Measurements from ENCODE around the gene CGB2. TPM values are rescaled to one million over a fixed set of nuclear protein-coding genes. Genes with fewer than 3 reads are reported as not detected.
A peak's percentile ranks its signal among the peaks of the same experiment; 100 is the strongest.

The CGB2 gene
- total RNA-seq, 3 donors from 2014 or later (not counting 1 experiment from before 2014, with no cell fraction given) = not detected

GRCh38 chr19:49019242-49019932 lies 12.3 kb upstream of the CGB2 start:
- Mint-ChIP-seq H3K36me3 (no peaks in the 10 kb centered on the region), H3K27me3 (ENCODE audit: low read depth in 2 of 2) (peaks cover 0 to 7% of the 10 kb centered on the region in 2 donors), H3K4me1 (peaks cover 15 to 36% of the 10 kb centered on the region in 2 donors), H3K4me3 (peak overlapping the region; percentile 86), H3K9me3 (no peaks in the 10 kb centered on the region), H3K27ac (peak overlapping the region in 1 of 2 donors; percentile 84)
- peaks cover 3% of the 10 kb centered on the region for H3K27me3 ChIP-seq (ENCODE audit: control insufficient read depth, insufficient read depth, low read length)
- H3K36me3 ChIP-seq (ENCODE audit: control insufficient read depth, insufficient read depth, low read length) = no peaks in the 10 kb centered on the region
- no peaks in the 10 kb centered on the region for H3K9me3 ChIP-seq (ENCODE audit: control insufficient read depth, insufficient read depth, low read length)
- intact Hi-C loops (cut with micrococcal nuclease) = no loop called here
- peaks cover 33% of the 10 kb centered on the region for H3K4me1 ChIP-seq (ENCODE audit: control insufficient read depth, insufficient read depth, low read length)
- H3K27ac ChIP-seq (ENCODE audit: low read length) = no peak overlapping the region
- ATAC-seq (peak; percentile 36 to 58 (median 55)), DNase-seq (peak; percentile 48 to 76)
- H3K4me3 ChIP-seq (ENCODE audit: low read length) = peak overlapping the region; percentile 50
- WGBS (ENCODE audit: insufficient coverage) = 11% methylated on average over 41 of the region's 41 CpGs
- no peak for TF ChIP-seq CTCF (IDR thresholded peaks at IDR 0.05)

GRCh38 chr19:49020342-49020741 lies 11.3 kb upstream of the CGB2 start:
- H3K9me3 ChIP-seq (ENCODE audit: control insufficient read depth, insufficient read depth, low read length) = no peaks in the 10 kb centered on the region
- DNase-seq (peak in 1 of 2 donors; percentile 8), ATAC-seq (no peak)
- no peak for TF ChIP-seq CTCF (IDR thresholded peaks at IDR 0.05)
- peaks cover 3% of the 10 kb centered on the region for H3K27me3 ChIP-seq (ENCODE audit: control insufficient read depth, insufficient read depth, low read length)
- Mint-ChIP-seq H3K4me1 (peaks cover 15 to 36% of the 10 kb centered on the region in 2 donors), H3K36me3 (no peaks in the 10 kb centered on the region), H3K27ac (no peak overlapping the region), H3K27me3 (ENCODE audit: low read depth in 2 of 2) (peaks cover 0 to 7% of the 10 kb centered on the region in 2 donors), H3K9me3 (no peaks in the 10 kb centered on the region), H3K4me3 (no peak overlapping the region)
- no peak overlapping the region for H3K27ac ChIP-seq (ENCODE audit: low read length)
- no peaks in the 10 kb centered on the region for H3K36me3 ChIP-seq (ENCODE audit: control insufficient read depth, insufficient read depth, low read length)
- intact Hi-C loops (cut with micrococcal nuclease) = no loop called here
- peaks cover 33% of the 10 kb centered on the region for H3K4me1 ChIP-seq (ENCODE audit: control insufficient read depth, insufficient read depth, low read length)
- H3K4me3 ChIP-seq (ENCODE audit: low read length) = no peak overlapping the region
- WGBS (ENCODE audit: insufficient coverage) = 89% methylated on average over 11 of the region's 11 CpGs

- Histone ChIP-seq H3K4me3 (ENCODE audit: low read length) (no peak overlapping the region), H3K9me3 (ENCODE audit: control insufficient read depth, insufficient read depth, low read length) (no peaks in the 10 kb centered on the region), H3K27ac (ENCODE audit: low read length) (no peak overlapping the region), H3K4me1 (ENCODE audit: control insufficient read depth, insufficient read depth, low read length) (peaks cover 33% of the 10 kb centered on the region), H3K36me3 (ENCODE audit: control insufficient read depth, insufficient read depth, low read length) (no peaks in the 10 kb centered on the region), H3K27me3 (ENCODE audit: control insufficient read depth, insufficient read depth, low read length) (peaks cover 3% of the 10 kb centered on the region)
- peaks cover 15 to 36% of the 10 kb centered on the region in 2 donors for H3K4me1 Mint-ChIP-seq
- no peaks in the 10 kb centered on the region for H3K36me3 Mint-ChIP-seq
- TF ChIP-seq CTCF (IDR thresholded peaks at IDR 0.05) = no peak
- WGBS (ENCODE audit: insufficient coverage) = 45% methylated on average over 16 of the region's 16 CpGs
- H3K27ac Mint-ChIP-seq = peak overlapping the region in 1 of 2 donors; percentile 13
- intact Hi-C loops (cut with micrococcal nuclease) = no loop called here
- peak in 1 of 2 donors; percentile 14 for DNase-seq
- H3K4me3 Mint-ChIP-seq = no peak overlapping the region
- no peaks in the 10 kb centered on the region for H3K9me3 Mint-ChIP-seq
- no peak for ATAC-seq
- peaks cover 0 to 7% of the 10 kb centered on the region in 2 donors for H3K27me3 Mint-ChIP-seq (ENCODE audit: low read depth in 2 of 2)
These were observed 10.5 kb upstream of the CGB2 start for GRCh38 chr19:49020931-49021895.

Measured in natural killer cell (primary cell).